HG03460 (cell line): ENCODE results near the gene HYCC1.
"Not testable (repeated sequence)": the region's sequence is repeated elsewhere in the genome, so short reads cannot be mapped to it uniquely, and the experiment has no call there.

ENCODE experiments used
- ATAC-seq: cut with Tn5 transposase; IDR thresholded peaks from one replicate; pipeline ENCODE4 v1.9.1; 2021; ENCODE audit not compliant: unreplicated experiment

The HYCC1 gene

GRCh38 chr7:23013715-23014649 lies at the start of gene HYCC1:
HYCC1 (minus strand) TSS chr7:23014130; CDS start chr7:22991111, 23,019 bp downstream.
- ATAC-seq = peak; percentile 95

- no peak for ATAC-seq
These were observed 48.5 kb upstream of the HYCC1 start for GRCh38 chr7:23062452-23062851.

DNA sequence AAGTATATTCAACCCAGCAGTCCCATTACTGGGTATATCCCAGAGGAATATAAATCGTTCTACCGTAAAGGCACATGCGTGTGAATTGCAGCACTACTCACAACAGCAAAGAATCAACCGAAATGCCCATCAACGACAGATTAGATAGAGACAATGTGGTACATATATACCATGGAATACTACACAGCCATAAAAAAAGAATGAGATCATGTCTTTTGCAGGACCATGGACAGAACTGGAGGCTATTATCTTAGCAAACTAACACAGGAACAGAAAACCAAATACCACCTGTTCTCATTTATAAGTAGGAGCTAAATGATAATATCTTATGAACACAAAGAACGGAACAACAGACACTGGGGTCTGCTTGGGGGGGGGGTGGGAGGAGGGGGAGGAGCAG lies 47.4 kb upstream of the HYCC1 start:
- no peak for ATAC-seq

- no peak for ATAC-seq
These were observed 44.6 kb upstream of the HYCC1 start for GRCh38 chr7:23058408-23059096.

GRCh38 chr7:23055582-23056178 lies 41.8 kb upstream of the HYCC1 start:
- peak; percentile 79 for ATAC-seq

- not testable (repeated sequence) for ATAC-seq
These were observed 37.2 kb upstream of the HYCC1 start for GRCh38 chr7:23051124-23051485.

DNA sequence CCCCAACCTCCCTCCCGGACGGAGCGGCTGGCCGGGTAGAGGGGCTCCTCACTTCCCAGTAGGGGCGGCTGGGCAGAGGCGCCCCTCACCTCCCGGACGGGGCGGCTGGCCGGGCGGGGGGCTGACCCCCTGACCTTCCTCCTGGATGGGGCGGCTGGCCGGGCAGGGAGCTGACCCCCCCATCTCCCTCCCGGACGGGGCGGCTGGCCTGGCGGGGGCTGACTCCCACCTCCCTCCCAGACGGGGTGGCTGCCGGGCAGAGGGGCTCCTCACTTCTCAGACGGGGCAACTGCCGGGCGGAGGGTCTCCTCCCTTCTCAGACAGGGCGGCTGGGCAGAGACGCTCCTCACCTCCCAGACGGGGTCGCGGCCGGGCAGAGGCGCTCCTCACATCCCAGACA lies 32.4 kb upstream of the HYCC1 start:
- not testable (repeated sequence) for ATAC-seq

DNA sequence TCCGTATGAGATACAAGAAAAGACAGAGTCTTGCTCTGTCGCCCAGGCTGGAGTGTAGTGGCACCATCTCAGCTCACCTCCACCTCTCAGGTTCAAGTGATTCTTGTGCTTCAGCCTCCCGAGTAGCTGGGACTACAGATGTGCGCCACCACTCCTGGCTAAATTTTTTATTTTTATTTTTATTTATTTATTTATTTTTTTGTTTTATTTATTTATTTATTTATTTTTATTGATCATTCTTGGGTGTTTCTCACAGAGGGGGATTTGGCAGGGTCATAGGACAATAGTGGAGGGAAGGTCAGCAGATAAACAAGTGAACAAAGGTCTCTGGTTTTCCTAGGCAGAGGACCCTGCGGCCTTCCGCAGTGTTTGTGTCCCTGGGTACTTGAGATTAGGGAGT lies 31.2 kb upstream of the HYCC1 start:
- not testable (repeated sequence) for ATAC-seq

DNA sequence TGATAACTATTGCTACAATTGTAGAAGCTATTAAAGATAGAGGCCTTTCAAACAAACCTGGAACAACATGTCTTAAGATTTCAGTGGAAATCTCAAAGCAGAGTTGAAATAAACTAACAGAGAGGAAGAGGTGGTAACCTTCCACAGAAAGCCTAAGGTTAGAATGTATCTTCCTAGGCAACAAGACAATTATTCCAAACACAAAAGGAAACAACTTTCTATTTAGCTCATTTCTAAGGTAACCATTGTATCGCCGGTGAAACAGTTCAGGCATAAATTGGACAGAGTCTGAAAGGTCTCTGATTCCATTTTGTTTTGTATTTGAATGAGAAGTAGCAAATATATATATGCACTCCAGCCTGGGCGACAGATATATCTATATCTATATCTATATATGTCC lies 30.7 kb upstream of the HYCC1 start:
- no peak for ATAC-seq

- no peak for ATAC-seq
These were observed 29.5 kb upstream of the HYCC1 start for GRCh38 chr7:23043441-23043840.

- ATAC-seq = not testable (repeated sequence)
These were observed 25.7 kb upstream of the HYCC1 start for GRCh38 chr7:23039674-23040073.

GRCh38 chr7:23035542-23036371 lies 21.8 kb upstream of the HYCC1 start:
- ATAC-seq = not testable (repeated sequence)

DNA sequence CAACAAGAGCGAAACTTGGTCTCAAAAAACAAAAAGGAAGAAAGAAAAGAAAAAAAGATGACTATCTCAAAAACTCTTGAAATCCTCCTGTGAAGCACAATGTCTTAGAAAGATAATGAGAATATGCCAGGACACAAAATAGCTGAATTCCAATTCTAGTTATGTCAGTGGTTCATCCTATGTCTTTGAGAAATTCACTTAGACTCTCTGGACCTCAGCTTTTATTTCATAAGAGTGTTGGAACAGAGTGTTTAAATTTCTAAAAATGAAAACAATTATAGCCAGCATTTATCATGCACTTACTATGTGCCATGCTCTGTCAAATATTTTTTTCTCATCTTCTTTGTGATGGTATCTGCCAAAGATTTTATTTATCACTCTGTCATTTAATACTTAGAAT lies 13.3 kb upstream of the HYCC1 start:
- ATAC-seq = no peak

DNA sequence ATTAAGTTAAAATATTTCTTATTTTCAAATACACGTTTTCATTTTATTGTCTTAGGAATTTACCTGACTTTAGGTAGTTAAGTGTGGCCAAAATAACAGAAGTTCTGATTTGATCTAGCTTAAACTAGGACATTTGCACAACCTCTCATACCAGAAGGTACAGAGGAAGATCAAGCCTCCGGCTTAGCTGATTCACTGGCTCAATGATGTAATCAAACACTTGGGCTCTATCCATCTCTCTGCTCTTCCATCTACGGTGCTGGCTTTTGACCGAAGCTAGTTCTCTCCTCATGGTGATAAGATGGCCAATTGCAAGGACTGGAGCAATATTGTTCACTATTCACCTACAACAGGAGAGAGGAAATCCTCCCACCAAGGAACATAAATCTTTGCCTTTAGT lies 12.2 kb upstream of the HYCC1 start:
- no peak for ATAC-seq

DNA sequence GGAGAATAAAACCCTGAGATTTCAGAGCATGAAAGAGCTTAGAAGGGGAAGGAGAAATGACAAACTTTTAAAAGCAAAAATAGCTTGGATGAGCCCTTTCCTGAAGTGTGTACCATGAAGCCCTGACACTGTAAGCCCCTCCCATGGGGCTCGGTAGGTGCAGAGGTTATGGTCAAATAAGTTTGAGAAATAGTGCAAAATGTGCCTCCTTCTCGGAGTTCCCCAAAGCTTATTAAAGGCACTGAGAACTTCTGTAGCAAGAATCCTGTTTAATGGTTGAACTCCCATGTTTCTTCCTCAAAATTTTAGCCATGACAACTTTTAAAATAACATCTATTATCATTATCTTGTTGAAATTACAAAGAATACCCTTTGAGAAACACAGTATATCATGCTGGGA lies 10.5 kb upstream of the HYCC1 start:
- no peak for ATAC-seq

DNA sequence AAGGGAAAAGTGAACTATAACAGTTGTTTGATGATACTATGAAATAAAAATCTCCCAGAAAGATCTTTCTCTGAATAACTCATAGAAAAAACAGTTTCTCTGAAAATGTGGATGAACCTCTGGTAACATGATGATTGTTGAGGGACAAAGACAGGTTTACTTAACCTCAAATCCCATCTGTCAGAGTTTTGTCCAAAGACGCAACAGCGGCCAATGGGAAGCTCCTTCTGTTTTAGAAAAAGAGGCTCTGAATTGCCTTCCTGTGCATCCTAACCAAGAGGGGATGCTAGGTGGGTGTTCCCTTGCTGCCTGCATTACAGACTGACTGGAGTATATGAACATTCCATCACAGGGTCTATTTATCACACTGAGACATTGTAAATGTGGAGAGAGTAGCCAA lies 8.9 kb upstream of the HYCC1 start:
- ATAC-seq = no peak

GRCh38 chr7:23022258-23022769 lies 8.4 kb upstream of the HYCC1 start:
- no peak for ATAC-seq

DNA sequence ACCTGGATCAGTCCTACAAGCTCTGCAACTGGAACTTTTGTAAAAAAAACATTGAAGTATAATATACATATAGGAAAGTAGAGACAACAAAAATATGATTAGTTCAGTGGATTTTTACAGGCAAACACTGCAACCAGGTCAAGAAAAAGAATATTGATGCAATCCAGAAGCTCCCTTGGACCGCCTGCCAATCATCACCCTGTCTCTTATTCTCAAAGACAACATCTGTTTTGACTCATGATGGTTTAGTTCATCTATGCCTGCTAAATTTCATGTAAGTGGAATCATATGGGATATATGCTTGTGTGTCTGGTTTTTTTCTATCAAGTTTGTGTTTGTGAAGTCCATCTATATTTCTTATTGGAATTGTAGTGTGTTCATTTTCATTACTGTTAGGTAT lies 7.7 kb upstream of the HYCC1 start:
- no peak for ATAC-seq

- ATAC-seq = no peak
These were observed 6.9 kb upstream of the HYCC1 start for GRCh38 chr7:23020742-23021401.

- no peak for ATAC-seq
These were observed 4.8 kb upstream of the HYCC1 start for GRCh38 chr7:23018750-23019149.
